ENCODE results near the gene PTPN1.

The PTPN1 gene

DNA sequence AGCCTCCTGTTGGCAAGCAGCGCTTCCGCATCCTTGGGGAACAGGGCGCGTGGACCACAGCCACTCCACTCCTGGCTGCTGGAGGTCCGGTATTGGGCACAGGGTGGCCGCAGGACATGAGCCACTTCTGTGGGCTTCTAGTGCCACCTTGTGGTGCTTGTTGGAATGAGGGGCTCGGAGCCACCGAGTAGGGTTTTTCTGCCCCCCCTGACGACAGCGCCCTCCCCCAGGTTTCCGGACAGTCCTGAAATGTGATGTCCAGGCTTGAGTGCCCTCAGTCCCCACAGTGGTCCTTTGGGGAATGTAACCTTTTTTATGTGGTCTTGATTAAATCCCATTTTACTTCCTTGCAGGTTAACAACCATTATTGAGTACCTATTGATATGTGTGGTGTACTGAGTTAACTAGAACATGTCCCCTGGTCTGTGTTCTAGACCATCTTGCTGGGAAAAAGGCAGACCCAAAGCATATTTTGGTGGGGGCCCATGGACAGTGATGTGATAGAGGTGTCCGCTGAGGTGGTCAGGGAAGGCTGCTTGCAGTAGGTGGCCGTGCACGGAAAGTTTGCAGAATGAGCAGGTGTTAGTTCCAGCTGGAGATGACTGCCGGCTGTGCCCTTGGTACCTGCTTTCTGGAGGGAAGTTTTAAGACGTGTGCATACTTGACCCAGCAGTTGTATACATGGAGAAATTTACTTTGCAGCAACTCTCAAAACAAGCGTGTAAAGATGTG, 70.0 kb downstream of the PTPN1 start:
- DNase-seq: peak; percentile 73 to 74

GRCh38 chr20:50580842-50581544, 70.8 kb downstream of the PTPN1 start:
- DNase-seq: no peak

GRCh38 chr20:50582092-50582491, 71.9 kb downstream of the PTPN1 start:
- DNase-seq: no peak

GRCh38 chr20:50582591-50583234, 72.5 kb downstream of the PTPN1 start:
- DNase-seq: no peak

- no peak for DNase-seq
These were observed 73.4 kb downstream of the PTPN1 start for GRCh38 chr20:50583442-50584150.

GRCh38 chr20:50584687-50585086, 74.5 kb downstream of the PTPN1 start:
- no peak for DNase-seq

DNA sequence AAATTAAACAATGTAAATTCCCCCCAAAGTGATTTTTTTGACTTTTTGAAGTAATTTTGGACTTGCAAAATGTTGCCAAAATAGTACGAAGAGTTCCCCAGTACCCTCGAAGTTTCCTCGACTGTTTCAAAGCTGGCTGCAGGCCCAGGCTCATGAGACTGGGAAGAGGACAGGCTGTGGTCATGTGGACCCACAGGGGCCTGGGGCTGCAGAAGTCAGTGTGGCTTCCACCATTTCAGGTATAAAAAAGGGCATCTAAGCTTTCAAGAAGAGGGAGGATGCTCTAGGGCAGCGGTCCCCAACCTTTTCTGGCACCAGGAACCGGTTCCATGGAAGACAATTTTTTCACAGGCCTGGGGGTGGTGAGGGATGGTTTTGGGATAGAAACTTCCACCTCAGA, 75.0 kb downstream of the PTPN1 start:
- no peak for DNase-seq

GRCh38 chr20:50585678-50586077, 75.5 kb downstream of the PTPN1 start:
- DNase-seq: no peak

DNA sequence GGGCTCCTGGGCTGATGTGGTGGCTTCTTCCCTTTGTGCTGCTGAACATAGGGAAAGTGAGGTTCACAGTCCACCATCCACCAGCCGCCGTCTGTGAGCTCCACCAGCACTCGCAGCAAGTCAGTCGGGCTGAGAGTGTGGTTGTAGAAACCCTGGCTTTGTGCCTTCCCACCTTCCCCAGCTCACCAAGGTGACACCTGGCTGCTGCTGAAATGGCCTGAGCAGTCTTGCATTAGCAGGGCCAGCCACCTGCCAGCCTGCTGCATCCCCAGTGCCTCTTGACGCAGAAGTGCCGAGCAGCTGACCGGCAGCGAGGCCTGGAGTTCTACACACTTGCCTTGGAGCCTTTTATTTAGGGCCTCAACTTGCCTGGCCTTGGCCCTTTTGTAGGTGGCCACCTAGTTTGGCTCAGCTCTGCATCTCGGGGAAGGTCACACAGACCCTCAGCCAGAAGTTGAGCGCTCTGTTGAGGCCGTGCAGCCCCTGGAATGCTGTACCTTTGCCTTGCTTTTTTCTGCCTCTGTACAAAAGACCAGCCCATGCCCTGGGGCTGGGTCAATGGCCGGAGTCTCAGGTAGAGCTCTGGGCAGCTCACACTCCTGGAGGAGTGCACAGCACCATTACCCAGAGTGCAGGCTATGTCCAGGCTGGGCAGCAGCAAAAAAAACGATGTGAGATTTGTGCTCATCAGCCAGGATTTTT, 76.5 kb downstream of the PTPN1 start:
- DNase-seq: no peak

DNA sequence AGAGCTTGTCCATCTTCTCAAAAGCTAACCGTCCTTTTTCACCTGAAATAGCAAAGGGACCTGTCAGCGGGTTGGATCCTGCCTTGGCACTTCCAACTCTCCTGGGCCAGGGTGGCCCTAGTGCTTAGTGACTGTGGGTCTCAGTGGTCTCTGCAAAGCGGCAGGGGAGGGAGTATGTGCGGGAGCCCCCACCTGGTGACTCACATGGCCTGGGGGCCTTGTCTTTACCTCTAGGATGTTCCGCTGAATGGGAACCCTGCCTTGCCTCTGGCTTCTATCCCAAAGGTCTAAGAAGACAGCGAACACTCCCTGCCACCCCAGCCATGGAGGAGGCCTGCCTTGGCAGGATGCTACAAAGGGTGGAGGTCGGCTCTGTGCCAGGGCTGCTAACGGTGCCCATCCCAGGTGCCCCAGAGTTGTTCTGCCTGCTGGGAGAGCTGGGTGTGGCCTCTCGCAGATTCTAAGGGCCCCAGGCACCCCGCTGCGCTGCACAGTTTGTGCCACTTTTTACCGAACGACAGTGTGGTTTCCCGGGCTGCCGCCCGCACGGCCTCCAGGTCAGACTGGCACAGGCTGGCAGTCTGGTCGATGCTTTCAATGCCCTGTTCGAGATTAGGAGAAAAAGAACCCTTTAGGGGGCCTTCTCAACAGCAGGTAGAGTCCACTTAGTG, 77.2 kb downstream of the PTPN1 start:
- no peak for DNase-seq

- DNase-seq: peak; percentile 83 to 85
These were observed 78.0 kb downstream of the PTPN1 start for GRCh38 chr20:50588034-50588736.

DNA sequence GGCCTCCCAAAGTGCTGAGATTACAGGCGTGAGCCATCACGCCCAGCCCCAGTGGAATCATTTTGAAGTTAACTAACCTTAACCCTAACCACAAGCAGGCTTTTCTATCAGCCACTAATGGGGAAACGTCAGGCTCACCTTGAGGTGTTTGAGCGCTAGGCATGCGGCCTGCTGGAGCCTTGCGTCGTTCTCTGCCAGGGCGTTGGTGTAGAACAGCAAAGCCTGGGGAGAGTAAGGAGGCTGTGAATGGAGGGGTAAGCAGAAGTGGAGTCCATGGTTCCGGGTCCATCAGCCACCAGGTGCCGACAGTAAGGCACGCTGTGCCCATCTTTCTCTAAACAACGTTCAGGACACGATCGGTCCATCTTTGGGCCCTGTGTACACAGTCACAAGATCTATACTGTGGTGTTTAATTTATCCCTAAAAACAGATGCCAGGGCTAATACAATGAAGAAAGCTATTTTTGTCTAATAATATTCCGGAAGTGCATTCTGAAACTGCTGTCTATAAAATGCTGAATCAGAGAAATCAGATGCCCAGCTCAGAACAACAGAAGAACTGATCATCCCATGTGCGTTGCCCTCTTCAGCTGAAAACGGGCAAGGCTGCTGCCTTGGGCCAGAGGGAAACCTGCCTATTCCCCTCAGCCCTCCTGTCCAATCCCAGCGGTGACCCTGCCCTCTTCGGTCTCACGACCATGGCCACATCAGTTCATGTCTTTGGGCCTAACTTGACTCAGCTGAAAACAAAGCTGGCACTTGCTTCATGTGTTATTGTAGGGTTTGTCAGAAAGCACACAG, 79.6 kb downstream of the PTPN1 start:
- DNase-seq: no peak

GRCh38 chr20:50590348-50590664, 80.1 kb downstream of the PTPN1 start:
- DNase-seq: no peak

DNA sequence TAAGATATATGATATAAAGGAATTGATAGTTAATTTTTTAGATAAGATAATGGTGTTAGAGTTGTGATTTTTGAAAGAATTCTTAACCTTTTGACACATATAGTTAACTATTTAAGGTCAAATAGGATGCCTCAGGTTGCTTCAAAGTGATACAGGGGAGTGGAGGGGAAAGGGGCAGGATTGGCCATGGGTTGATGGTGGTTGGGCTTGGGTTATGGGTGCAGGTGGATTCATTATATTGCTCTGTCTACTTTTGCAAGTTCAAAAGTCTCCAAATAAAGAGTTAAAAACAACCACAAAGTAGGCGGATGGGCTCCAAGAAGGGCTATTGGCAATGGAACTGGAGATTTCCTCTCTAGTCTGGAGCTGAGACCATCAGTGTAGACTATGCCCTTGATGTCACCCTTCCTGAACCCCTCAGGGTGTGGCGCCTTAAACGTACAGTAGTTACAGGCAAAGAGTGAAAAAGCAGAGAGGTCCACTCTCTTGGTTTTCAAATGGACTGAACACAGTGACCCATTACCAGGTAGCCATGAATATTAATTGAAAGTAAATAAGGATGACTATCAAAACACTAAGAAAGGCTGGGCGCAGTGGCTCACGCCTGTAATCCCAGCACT, 81.2 kb downstream of the PTPN1 start:
- no peak for DNase-seq

DNA sequence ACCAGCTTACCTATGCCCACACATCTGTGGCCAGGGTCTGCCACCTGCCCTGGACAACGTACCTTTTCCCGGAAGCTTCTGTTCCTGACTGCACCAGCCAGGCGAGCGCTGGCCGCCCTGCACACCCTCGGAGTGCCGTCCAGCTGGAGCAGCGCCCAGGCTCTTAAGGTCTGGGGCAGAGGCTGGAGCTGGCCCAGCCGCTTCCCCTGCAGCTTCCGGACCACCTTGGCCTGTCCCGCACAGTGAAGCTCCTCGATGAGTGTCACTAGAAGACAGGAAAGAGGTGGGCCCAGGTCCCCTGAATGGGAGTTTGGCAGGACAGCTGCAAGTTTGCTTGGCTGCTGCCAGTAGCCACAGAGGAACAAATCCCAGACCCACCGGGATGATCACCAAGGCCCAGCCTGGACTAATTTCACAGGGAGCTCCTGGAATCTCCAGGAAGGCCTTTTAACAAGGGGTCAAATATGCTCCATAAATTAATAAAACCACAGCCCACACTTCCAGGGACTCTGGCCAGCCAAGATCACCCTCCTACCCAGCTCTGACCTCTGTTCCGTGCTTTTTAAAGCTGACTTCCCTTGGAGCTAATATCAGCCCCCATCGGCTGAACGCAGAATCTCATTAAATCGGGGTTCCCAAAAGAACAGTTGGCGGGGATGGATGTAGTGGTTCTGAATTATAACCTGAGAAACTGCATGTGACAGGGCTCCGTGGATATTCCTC, 82.3 kb downstream of the PTPN1 start:
- no peak for DNase-seq

DNA sequence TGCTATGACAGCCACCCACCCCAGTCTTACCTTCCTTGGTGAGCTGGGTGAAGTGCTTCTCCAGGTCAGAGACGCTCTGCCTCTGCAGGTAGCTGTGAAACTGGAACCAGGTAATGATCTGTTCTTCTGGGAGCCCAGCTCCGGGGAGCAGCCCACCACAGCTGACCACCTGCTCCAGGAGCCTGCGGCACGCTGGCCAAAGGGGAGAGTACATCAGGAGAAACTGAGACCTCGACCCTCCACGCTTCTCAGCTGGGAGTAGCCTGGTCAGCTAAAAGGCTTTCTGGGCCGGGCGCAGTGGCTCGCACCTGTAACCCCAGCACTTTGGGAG, 82.8 kb downstream of the PTPN1 start:
- no peak for DNase-seq

- no peak for DNase-seq
These were observed 84.0 kb downstream of the PTPN1 start for GRCh38 chr20:50594231-50594590.

GRCh38 chr20:50594591-50595432, 84.6 kb downstream of the PTPN1 start:
- DNase-seq: peak in 1 of 2 experiments; percentile 41

GRCh38 chr20:50595433-50595895, 85.3 kb downstream of the PTPN1 start:
- DNase-seq: no peak

Measured in activated T-cell treated with anti-CD3 and anti-CD28 coated beads, Interleukin-2, amount 50 U/mL, for 48 hours (primary cell).